HepG2 (cell line): ENCODE results near the gene CIAO2B. TPM values are rescaled to one million over a fixed set of nuclear protein-coding genes. Genes with fewer than 3 reads are reported as not detected.

ENCODE experiments used
- AKAP8 ChIP-seq: sonication (generic); formaldehyde crosslinking; IDR thresholded peaks from 2 replicates; pipeline ENCODE4 v1.5.1; 2020; ENCODE audit warnings: mild to moderate bottlenecking, missing genetic modification reagents
- ATRX ChIP-seq: sonication (generic); formaldehyde crosslinking; IDR thresholded peaks from 2 replicates; pipeline ENCODE4 v1.4.0; 2020; ENCODE audit warnings: missing genetic modification reagents, borderline replicate concordance
- DPF2 ChIP-seq: sonication (generic); formaldehyde crosslinking; IDR thresholded peaks from 2 replicates; pipeline ENCODE4 v1.4.0; 2020; ENCODE audit warnings: mild to moderate bottlenecking, low read depth, missing genetic modification reagents, borderline replicate concordance
- KMT2A ChIP-seq: sonication (generic); formaldehyde crosslinking; IDR thresholded peaks from 2 replicates; pipeline ENCODE4 v1.4.0; 2020; ENCODE audit warnings: missing genetic modification reagents
- MXD4 ChIP-seq: IDR thresholded peaks from 2 replicates; pipeline ENCODE4 v1.6.1; 2016; ENCODE audit warnings: mild to moderate bottlenecking, missing biosample characterization, missing genetic modification reagents
- NFRKB ChIP-seq: fragments of 450-650 bp; IDR thresholded peaks from 2 replicates; pipeline ENCODE4 v1.6.1; 2017
- ZNF138 ChIP-seq: sonication (generic); formaldehyde crosslinking; IDR thresholded peaks from 2 replicates; pipeline ENCODE4 v1.5.0; 2020; ENCODE audit warnings: mild to moderate bottlenecking, low read depth, missing genetic modification reagents
- ZNF674 ChIP-seq: sonication (generic); formaldehyde crosslinking; IDR thresholded peaks from 2 replicates; pipeline ENCODE4 v1.5.0; 2020; ENCODE audit warnings: low read depth, mild to moderate bottlenecking, missing genetic modification reagents
- ZNF788 ChIP-seq: sonication (generic); formaldehyde crosslinking; IDR thresholded peaks from 2 replicates; pipeline ENCODE4 v1.5.0; 2020; ENCODE audit warnings: mild to moderate bottlenecking, missing genetic modification reagents, borderline replicate concordance
- ZSCAN21 ChIP-seq: sonication (generic); formaldehyde crosslinking; IDR thresholded peaks from 2 replicates; pipeline ENCODE4 v1.8.0; 2022; ENCODE audit warnings: mild to moderate bottlenecking, missing genetic modification reagents, moderate library complexity, borderline replicate concordance
- polyA plus RNA-seq, 8 experiments: library from polyadenylated mRNA; depleted of rRNA in 3 of 8; stranded (reverse) in 7 of 8; unstranded in 1 of 8; fragments of >200 nt; fragmentation: Illumina TruSeq in 4 of 8; extraction: Trizol in 4 of 8; gene quantifications; 2 replicates each; pipeline versions ENCODE4 v1.2.1 to v1.2.3, GENCODE V29; 2011 to 2016; ENCODE audit warnings: low read depth in 4 of 8, missing spikeins in 1 of 8, mixed read lengths in 1 of 8; ENCODE audit not compliant: insufficient read depth in 1 of 8
- total RNA-seq, 5 experiments: library from RNA; depleted of rRNA; stranded (reverse); fragments of >200 nt; fragmentation: Illumina TruSeq; extraction: Trizol; gene quantifications; 2 replicates each; pipeline ENCODE4 v1.2.3, GENCODE V29; 2016; ENCODE audit warnings: low read depth in 1 of 5
- TF ChIP-seq, protein P1 (sequence below), 2 experiments: sonication (generic) in 1 of 2; formaldehyde crosslinking in 1 of 2; IDR thresholded peaks; 2 replicates each; pipeline versions ENCODE4 v1.6.1 to v1.9.0; 2014 to 2022; ENCODE audit warnings: antibody characterized with exemption in 1 of 2, borderline replicate concordance in 1 of 2, inconsistent platforms in 1 of 2, low read depth in 1 of 2, missing genetic modification reagents in 1 of 2
- TF ChIP-seq, protein P2 (sequence below): sonication (generic); formaldehyde crosslinking; IDR thresholded peaks from 2 replicates; pipeline ENCODE4 v1.5.1; 2020; ENCODE audit warnings: missing genetic modification reagents, mild to moderate bottlenecking, borderline replicate concordance
- TF ChIP-seq, protein P3 (sequence below): sonication (generic); formaldehyde crosslinking; IDR thresholded peaks from 2 replicates; pipeline ENCODE4 v1.4.0; 2020; ENCODE audit warnings: mild to moderate bottlenecking, missing genetic modification reagents
- TF ChIP-seq, protein P4 (sequence below): sonication (generic); formaldehyde crosslinking; conservative IDR thresholded peaks from 2 replicates; pipeline ENCODE4 v1.4.0; 2020; ENCODE audit warnings: missing genetic modification reagents
- TF ChIP-seq, protein P5 (sequence below): sonication (generic); formaldehyde crosslinking; IDR thresholded peaks from 2 replicates; pipeline ENCODE4 v1.5.0; 2020; ENCODE audit warnings: missing genetic modification reagents

Gene CIAO2B
- total and polyA plus RNA-seq, 2 of the 13 experiments (the other 11 are each of a cell fraction or from before 2014, with no cell fraction given): 157 to 293 TPM

DNA sequence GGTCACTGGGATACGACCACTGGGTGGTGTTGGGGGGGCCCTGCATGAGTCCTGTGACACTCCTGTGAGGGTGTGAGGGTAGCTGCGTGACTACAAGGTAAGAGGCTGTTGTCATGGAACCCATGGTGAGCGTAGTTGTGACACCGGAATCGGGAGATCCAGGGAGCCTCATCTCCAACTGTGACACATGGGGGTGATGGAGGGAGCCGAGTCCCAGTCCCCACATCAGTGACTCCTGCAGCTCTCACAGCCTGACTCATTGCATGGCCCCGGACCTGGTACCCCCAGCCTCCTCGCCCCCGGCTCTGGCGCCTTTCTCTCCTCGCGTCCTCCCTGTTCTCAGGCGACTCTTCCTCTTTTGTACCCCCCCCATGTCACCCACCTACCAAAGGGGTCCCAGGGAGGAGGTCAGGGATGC is 29.8 kb downstream of the CIAO2B start (continued):
- TF ChIP-seq, protein P1, sequence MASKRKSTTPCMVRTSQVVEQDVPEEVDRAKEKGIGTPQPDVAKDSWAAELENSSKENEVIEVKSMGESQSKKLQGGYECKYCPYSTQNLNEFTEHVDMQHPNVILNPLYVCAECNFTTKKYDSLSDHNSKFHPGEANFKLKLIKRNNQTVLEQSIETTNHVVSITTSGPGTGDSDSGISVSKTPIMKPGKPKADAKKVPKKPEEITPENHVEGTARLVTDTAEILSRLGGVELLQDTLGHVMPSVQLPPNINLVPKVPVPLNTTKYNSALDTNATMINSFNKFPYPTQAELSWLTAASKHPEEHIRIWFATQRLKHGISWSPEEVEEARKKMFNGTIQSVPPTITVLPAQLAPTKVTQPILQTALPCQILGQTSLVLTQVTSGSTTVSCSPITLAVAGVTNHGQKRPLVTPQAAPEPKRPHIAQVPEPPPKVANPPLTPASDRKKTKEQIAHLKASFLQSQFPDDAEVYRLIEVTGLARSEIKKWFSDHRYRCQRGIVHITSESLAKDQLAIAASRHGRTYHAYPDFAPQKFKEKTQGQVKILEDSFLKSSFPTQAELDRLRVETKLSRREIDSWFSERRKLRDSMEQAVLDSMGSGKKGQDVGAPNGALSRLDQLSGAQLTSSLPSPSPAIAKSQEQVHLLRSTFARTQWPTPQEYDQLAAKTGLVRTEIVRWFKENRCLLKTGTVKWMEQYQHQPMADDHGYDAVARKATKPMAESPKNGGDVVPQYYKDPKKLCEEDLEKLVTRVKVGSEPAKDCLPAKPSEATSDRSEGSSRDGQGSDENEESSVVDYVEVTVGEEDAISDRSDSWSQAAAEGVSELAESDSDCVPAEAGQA (IDR thresholded peaks at IDR 0.05; ENCODE audit: low read depth): no peak
- TF ChIP-seq, protein P1 (CRISPR knock-in tag; IDR thresholded peaks at IDR 0.05; ENCODE audit: borderline replicate concordance): no peak
- TF ChIP-seq, protein P2, sequence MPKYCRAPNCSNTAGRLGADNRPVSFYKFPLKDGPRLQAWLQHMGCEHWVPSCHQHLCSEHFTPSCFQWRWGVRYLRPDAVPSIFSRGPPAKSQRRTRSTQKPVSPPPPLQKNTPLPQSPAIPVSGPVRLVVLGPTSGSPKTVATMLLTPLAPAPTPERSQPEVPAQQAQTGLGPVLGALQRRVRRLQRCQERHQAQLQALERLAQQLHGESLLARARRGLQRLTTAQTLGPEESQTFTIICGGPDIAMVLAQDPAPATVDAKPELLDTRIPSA (CRISPR knock-in tag): no peak
- 0 out of 2 replicates have a peak, but pooled peaks have one; percentile 16 for TF ChIP-seq ZNF788 (CRISPR knock-in tag)
- TF ChIP-seq AKAP8: no peak
- TF ChIP-seq, protein P3, sequence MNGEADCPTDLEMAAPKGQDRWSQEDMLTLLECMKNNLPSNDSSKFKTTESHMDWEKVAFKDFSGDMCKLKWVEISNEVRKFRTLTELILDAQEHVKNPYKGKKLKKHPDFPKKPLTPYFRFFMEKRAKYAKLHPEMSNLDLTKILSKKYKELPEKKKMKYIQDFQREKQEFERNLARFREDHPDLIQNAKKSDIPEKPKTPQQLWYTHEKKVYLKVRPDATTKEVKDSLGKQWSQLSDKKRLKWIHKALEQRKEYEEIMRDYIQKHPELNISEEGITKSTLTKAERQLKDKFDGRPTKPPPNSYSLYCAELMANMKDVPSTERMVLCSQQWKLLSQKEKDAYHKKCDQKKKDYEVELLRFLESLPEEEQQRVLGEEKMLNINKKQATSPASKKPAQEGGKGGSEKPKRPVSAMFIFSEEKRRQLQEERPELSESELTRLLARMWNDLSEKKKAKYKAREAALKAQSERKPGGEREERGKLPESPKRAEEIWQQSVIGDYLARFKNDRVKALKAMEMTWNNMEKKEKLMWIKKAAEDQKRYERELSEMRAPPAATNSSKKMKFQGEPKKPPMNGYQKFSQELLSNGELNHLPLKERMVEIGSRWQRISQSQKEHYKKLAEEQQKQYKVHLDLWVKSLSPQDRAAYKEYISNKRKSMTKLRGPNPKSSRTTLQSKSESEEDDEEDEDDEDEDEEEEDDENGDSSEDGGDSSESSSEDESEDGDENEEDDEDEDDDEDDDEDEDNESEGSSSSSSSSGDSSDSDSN: peak; percentile 9; the same call in 1 of the 2 replicates
- no peak for TF ChIP-seq ATRX (CRISPR knock-in tag)
- TF ChIP-seq, protein P4, sequence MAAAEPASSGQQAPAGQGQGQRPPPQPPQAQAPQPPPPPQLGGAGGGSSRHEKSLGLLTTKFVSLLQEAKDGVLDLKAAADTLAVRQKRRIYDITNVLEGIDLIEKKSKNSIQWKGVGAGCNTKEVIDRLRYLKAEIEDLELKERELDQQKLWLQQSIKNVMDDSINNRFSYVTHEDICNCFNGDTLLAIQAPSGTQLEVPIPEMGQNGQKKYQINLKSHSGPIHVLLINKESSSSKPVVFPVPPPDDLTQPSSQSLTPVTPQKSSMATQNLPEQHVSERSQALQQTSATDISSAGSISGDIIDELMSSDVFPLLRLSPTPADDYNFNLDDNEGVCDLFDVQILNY: no peak
- TF ChIP-seq ZSCAN21: 0 out of 2 replicates have a peak, but pooled peaks have one; percentile 43
- TF ChIP-seq KMT2A (CRISPR knock-in tag): no peak
- TF ChIP-seq NFRKB: no peak
- TF ChIP-seq ZNF674: no peak
- TF ChIP-seq MXD4: no peak
- no peak for TF ChIP-seq DPF2 (CRISPR knock-in tag)
- peak; percentile 53; the same call in 1 of the 2 replicates for TF ChIP-seq ZNF138 (CRISPR knock-in tag)
- TF ChIP-seq, protein P5, sequence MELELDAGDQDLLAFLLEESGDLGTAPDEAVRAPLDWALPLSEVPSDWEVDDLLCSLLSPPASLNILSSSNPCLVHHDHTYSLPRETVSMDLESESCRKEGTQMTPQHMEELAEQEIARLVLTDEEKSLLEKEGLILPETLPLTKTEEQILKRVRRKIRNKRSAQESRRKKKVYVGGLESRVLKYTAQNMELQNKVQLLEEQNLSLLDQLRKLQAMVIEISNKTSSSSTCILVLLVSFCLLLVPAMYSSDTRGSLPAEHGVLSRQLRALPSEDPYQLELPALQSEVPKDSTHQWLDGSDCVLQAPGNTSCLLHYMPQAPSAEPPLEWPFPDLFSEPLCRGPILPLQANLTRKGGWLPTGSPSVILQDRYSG (CRISPR knock-in tag): no peak
